Osteocyte (in vitro differentiated cells): Measurements from ENCODE around the gene SPAG7. TPM values are rescaled to one million over a fixed set of nuclear protein-coding genes. Genes with fewer than 3 reads are reported as not detected.
A peak's percentile ranks its signal among the peaks of the same experiment; 100 is the strongest.

Experiments used
- DNase-seq: peaks from one replicate; pipeline ENCODE4 v3.0.0; 2021; ENCODE audit warnings: mixed read lengths; ENCODE audit not compliant: unreplicated experiment; ENCODE audit errors: extremely low spot score
- H3K27ac Mint-ChIP-seq: one replicate; pipeline ENCODE4 v1.8.0; 2021; ENCODE audit warnings: mild to moderate bottlenecking, mixed read lengths; ENCODE audit not compliant: unreplicated experiment
- H3K27me3 Mint-ChIP-seq: one replicate; pipeline ENCODE4 v1.8.0; 2021; ENCODE audit warnings: mixed read lengths; ENCODE audit not compliant: unreplicated experiment
- H3K36me3 Mint-ChIP-seq: one replicate; pipeline ENCODE4 v1.8.0; 2021; ENCODE audit warnings: mixed read lengths; ENCODE audit not compliant: unreplicated experiment
- H3K4me1 Mint-ChIP-seq: one replicate; pipeline ENCODE4 v1.8.0; 2021; ENCODE audit warnings: mixed read lengths; ENCODE audit not compliant: unreplicated experiment
- H3K4me3 Mint-ChIP-seq: one replicate; pipeline ENCODE4 v1.8.0; 2021; ENCODE audit warnings: mild to moderate bottlenecking, moderate library complexity, mixed read lengths; ENCODE audit not compliant: unreplicated experiment
- H3K9me3 Mint-ChIP-seq: one replicate; pipeline ENCODE4 v1.8.0; 2021; ENCODE audit warnings: mixed read lengths; ENCODE audit not compliant: unreplicated experiment
- total RNA-seq: library from RNA; stranded (reverse); gene quantifications from 2 replicates; pipeline ENCODE4 v1.2.1, GENCODE V29; 2021
- TF ChIP-seq, protein P1 (sequence below): fragments of 200-600 bp; sonication (generic); IDR thresholded peaks from 2 replicates; pipeline ENCODE4 v1.5.0; 2021; ENCODE audit warnings: antibody characterized with exemption, mild to moderate bottlenecking, moderate library complexity

SPAG7 gene
- total RNA-seq, 1 donor from 2014 or later: 92.9 TPM

DNA sequence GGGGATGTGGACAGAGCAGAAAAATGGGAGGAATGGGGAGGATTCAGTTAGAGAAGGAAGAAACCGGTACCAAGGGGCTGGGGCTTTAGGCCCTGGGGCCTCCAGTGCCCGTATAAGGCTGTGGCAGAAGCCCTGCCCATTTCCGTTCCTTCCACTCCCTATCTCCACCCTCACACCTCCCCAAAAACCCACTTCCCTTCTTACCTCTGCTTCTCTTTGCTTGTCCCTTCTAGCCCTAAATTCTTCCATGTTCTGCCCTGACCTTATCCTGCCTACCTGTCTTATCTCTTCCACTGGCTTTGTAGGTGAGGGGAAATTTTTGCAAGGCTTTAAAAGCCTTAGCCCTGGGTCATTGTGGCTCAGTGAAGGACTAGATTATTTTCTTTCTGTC, 23.5 kb downstream of the SPAG7 start:
- H3K4me3 Mint-ChIP-seq: no peak overlapping the region
- no peaks in the 10 kb centered on the region for H3K27me3 Mint-ChIP-seq
- peaks cover 21% of the 10 kb centered on the region for H3K36me3 Mint-ChIP-seq
- H3K4me1 Mint-ChIP-seq: peaks cover 54% of the 10 kb centered on the region
- H3K27ac Mint-ChIP-seq: peak overlapping the region; percentile 39
- no peak for DNase-seq
- no peaks in the 10 kb centered on the region for H3K9me3 Mint-ChIP-seq
- TF ChIP-seq, protein P1, sequence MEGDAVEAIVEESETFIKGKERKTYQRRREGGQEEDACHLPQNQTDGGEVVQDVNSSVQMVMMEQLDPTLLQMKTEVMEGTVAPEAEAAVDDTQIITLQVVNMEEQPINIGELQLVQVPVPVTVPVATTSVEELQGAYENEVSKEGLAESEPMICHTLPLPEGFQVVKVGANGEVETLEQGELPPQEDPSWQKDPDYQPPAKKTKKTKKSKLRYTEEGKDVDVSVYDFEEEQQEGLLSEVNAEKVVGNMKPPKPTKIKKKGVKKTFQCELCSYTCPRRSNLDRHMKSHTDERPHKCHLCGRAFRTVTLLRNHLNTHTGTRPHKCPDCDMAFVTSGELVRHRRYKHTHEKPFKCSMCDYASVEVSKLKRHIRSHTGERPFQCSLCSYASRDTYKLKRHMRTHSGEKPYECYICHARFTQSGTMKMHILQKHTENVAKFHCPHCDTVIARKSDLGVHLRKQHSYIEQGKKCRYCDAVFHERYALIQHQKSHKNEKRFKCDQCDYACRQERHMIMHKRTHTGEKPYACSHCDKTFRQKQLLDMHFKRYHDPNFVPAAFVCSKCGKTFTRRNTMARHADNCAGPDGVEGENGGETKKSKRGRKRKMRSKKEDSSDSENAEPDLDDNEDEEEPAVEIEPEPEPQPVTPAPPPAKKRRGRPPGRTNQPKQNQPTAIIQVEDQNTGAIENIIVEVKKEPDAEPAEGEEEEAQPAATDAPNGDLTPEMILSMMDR: no peak

DNA sequence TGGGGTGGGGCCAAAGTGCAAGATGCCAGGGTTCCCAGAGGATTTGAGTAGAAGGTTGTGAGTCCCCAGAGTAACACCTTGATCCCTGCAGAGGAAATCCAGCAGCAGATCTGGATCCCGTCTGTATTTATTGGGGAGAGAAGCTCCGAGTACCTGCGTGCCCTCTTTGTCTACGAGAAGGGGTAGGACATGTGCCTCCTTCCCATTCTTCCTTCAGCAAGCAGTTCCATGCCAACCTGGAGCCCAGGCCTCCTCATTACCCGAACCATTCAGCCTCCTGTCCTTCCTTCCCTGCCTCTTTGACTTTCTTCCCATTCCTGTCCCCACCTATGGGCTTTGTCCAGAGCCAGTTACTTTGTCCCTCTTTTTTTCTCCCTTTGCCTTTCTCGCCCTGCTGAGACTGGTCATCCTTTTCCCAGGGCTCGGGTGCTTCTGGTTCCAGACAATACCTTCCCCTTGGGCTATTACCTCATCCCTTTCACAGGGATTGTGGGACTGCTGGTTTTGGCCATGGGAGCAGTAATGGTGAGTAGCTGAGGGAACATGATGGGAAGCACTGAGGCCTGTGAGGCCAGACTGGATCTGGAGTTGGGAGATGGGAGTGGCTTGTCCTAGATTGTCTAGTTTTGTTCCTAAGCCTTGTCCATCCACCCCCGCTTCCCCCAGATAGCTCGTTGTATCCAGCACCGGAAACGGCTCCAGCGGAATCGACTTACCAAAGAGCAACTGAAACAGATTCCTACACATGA, 24.7 kb downstream of the SPAG7 start:
- Mint-ChIP-seq H3K4me3 (peak overlapping the region; percentile 44), H3K36me3 (peaks cover 21% of the 10 kb centered on the region), H3K27ac (peak overlapping the region; percentile 50), H3K4me1 (peaks cover 62% of the 10 kb centered on the region), H3K27me3 (no peaks in the 10 kb centered on the region), H3K9me3 (no peaks in the 10 kb centered on the region)
- TF ChIP-seq, protein P1: no peak
- no peak for DNase-seq

DNA sequence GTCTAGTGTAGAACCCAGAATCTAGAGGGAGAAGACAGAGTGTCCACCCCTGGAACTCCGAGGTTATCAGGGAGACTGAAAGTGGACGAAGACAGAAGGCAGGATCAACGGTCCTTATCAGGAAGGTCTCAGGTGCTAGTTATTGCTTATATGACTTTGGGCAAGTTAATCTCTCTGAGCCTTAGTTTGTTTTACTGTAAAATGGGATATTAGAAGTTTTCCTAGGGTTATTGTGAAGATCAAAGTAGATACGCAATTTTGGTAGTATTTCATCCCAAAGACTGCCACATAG, 26.4 kb downstream of the SPAG7 start:
- no peaks in the 10 kb centered on the region for H3K27me3 Mint-ChIP-seq
- peaks cover 54% of the 10 kb centered on the region for H3K4me1 Mint-ChIP-seq
- DNase-seq: no peak
- H3K36me3 Mint-ChIP-seq: peaks cover 21% of the 10 kb centered on the region
- no peaks in the 10 kb centered on the region for H3K9me3 Mint-ChIP-seq
- H3K27ac Mint-ChIP-seq: peak overlapping the region; percentile 99
- peak overlapping the region; percentile 85 for H3K4me3 Mint-ChIP-seq
- TF ChIP-seq, protein P1: no peak

DNA sequence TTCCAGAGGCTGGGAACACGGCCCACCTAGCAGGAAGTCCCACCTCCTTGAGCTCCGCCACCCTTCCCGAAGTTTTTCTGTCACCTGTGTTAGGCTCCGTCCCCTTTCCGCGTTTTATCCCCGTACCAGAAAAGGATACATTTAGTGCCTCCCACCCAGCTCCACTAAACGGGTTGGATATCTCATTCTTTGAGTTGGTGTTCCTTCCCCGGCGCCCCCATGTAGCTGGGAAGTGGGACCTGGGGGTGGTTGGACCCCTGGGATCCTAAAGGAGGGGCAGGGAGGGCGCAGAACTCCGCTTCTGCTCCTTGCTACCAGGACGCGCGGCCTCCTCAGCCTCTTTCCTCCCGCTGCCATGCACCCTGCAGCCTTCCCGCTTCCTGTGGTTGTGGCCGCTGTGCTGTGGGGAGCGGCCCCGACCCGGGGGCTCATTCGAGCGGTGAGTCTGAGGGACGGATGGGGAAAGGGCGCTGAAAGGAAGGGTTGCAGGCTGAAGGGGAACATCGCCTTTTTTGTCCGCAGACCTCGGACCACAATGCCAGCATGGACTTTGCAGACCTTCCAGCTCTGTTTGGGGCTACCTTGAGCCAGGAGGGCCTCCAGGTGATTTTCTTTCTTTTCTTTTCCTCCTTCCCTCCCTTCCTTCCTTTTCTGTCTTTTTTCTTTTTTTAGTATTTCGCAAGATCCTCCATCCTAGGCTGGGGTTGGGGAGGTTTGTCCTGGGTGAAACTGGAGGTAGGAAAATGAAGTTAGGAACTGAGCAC, 26.9 kb downstream of the SPAG7 start:
- H3K27ac Mint-ChIP-seq: peak overlapping the region; percentile 99
- DNase-seq: no peak
- TF ChIP-seq, protein P1: no peak
- H3K27me3 Mint-ChIP-seq: no peaks in the 10 kb centered on the region
- H3K36me3 Mint-ChIP-seq: peaks cover 23% of the 10 kb centered on the region
- peak overlapping the region; percentile 85 for H3K4me3 Mint-ChIP-seq
- no peaks in the 10 kb centered on the region for H3K9me3 Mint-ChIP-seq
- H3K4me1 Mint-ChIP-seq: peaks cover 50% of the 10 kb centered on the region

DNA sequence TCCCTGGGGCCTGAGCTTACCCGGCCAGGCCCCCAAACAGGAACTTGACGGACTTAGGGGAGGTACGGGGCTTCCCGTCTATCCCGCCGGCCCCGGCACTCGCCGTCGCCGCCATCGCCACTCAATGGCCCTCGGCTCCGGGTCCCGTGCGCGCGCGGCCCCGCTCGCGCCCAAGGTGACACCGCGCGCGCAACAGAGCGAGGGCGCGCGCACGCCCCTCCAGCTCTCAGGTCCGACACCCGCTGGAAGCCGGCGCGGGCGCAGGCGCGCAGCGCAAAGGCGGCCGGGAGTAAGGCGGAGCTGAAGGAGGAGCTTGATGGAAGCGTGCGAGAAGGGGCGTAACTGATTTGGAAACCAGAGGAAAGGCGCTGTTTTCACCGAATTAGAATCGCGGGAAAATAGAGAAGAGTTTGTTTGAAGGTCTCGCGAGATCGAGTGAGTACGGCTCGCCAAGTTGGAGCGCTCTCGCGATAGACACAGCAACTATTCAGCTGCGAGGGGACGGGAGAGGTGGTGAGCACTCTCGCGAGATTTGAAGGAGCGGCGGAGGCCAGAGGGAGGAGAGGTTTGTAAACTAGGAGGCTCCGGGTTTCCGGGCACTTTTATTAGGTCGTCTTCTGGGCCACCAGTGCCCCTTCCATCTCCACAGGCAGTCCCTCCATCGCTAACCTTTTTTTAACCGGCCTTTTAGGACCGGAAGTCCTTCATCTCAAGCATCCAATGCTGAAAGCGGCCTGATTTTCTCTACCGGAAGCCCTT, 27.6 kb downstream of the SPAG7 start, which contains the start of the genes RNF167 and SLC25A11:
RNF167 (plus strand) TSS at position 473 of the 759 bp plus-strand sequence. CDS start 642 bp downstream, outside the sequence.
SLC25A11 (minus strand) TSS at position 251 of the 759 bp plus-strand sequence; CDS start at position 115, 136 bp downstream.
- no peaks in the 10 kb centered on the region for H3K9me3 Mint-ChIP-seq
- no peaks in the 10 kb centered on the region for H3K27me3 Mint-ChIP-seq
- H3K4me3 Mint-ChIP-seq: peak within 1 kb of the TSS; percentile 85
- peak; percentile 99 for DNase-seq
- peaks cover 42% of the 10 kb centered on the region for H3K4me1 Mint-ChIP-seq
- H3K36me3 Mint-ChIP-seq: peaks cover 16% of the 10 kb centered on the region
- H3K27ac Mint-ChIP-seq: peak within 1 kb of the TSS; percentile 99
- TF ChIP-seq, protein P1: no peak
